Rectal smooth muscle tissue (tissue), 1 donor: Measurements from ENCODE around the gene PARVB.
A peak's percentile ranks its signal among the peaks of the same experiment; 100 is the strongest.

Experiments
- H3K27ac ChIP-seq: one replicate; pipeline ENCODE4 v1.7.0; 2013; ENCODE audit warnings: low read depth, low read length, inconsistent platforms
- H3K27me3 ChIP-seq: one replicate; pipeline ENCODE4 v1.7.0; 2013; ENCODE audit warnings: low read length; ENCODE audit not compliant: control insufficient read depth, insufficient read depth
- H3K36me3 ChIP-seq: one replicate; pipeline ENCODE4 v1.7.0; 2013; ENCODE audit warnings: low read length; ENCODE audit not compliant: control insufficient read depth, insufficient read depth
- H3K4me1 ChIP-seq: one replicate; pipeline ENCODE4 v1.7.0; 2013; ENCODE audit warnings: low read length; ENCODE audit not compliant: control insufficient read depth, insufficient read depth
- H3K4me3 ChIP-seq: one replicate; pipeline ENCODE4 v1.7.0; 2013; ENCODE audit warnings: low read length
- H3K9ac ChIP-seq: one replicate; pipeline ENCODE4 v1.7.0; 2013; ENCODE audit warnings: low read length

The PARVB gene

GRCh38 chr22:43992331-43992821, 31.7 kb upstream of the PARVB start:
- Histone ChIP-seq H3K27ac (no peak overlapping the region), H3K36me3 (peaks cover 30% of the 10 kb centered on the region), H3K4me3 (no peak overlapping the region), H3K9ac (no peak overlapping the region), H3K4me1 (no peaks in the 10 kb centered on the region), H3K27me3 (no peaks in the 10 kb centered on the region)

GRCh38 chr22:43993072-43993760, 30.9 kb upstream of the PARVB start:
- Histone ChIP-seq H3K27me3 (no peaks in the 10 kb centered on the region), H3K27ac (no peak overlapping the region), H3K9ac (no peak overlapping the region), H3K4me3 (no peak overlapping the region), H3K36me3 (peaks cover 30% of the 10 kb centered on the region), H3K4me1 (no peaks in the 10 kb centered on the region)

GRCh38 chr22:43994006-43994405, 30.1 kb upstream of the PARVB start:
- H3K4me3 ChIP-seq = no peak overlapping the region
- no peak overlapping the region for H3K9ac ChIP-seq
- H3K27ac ChIP-seq = no peak overlapping the region
- peaks cover 31% of the 10 kb centered on the region for H3K36me3 ChIP-seq
- no peaks in the 10 kb centered on the region for H3K4me1 ChIP-seq
- H3K27me3 ChIP-seq = no peaks in the 10 kb centered on the region

- H3K36me3 ChIP-seq = peaks cover 29% of the 10 kb centered on the region
- H3K4me3 ChIP-seq = no peak overlapping the region
- no peak overlapping the region for H3K9ac ChIP-seq
- no peaks in the 10 kb centered on the region for H3K4me1 ChIP-seq
- no peaks in the 10 kb centered on the region for H3K27me3 ChIP-seq
- no peak overlapping the region for H3K27ac ChIP-seq
Observed at GRCh38 chr22:43994416-43994815, 29.7 kb upstream of the PARVB start.

- no peaks in the 10 kb centered on the region for H3K27me3 ChIP-seq
- no peak overlapping the region for H3K9ac ChIP-seq
- H3K36me3 ChIP-seq = peaks cover 29% of the 10 kb centered on the region
- no peaks in the 10 kb centered on the region for H3K4me1 ChIP-seq
- no peak overlapping the region for H3K27ac ChIP-seq
- no peak overlapping the region for H3K4me3 ChIP-seq
Observed at GRCh38 chr22:43995057-43995685, 28.9 kb upstream of the PARVB start.

GRCh38 chr22:43995798-43996169, 28.3 kb upstream of the PARVB start:
- peak overlapping the region; percentile 38 for H3K4me3 ChIP-seq
- H3K36me3 ChIP-seq = peaks cover 29% of the 10 kb centered on the region
- no peak overlapping the region for H3K27ac ChIP-seq
- H3K9ac ChIP-seq = no peak overlapping the region
- no peaks in the 10 kb centered on the region for H3K27me3 ChIP-seq
- H3K4me1 ChIP-seq = no peaks in the 10 kb centered on the region

GRCh38 chr22:43996170-43996980, 27.7 kb upstream of the PARVB start:
- Histone ChIP-seq H3K27ac (no peak overlapping the region), H3K4me3 (peak overlapping the region; percentile 38), H3K36me3 (peaks cover 29% of the 10 kb centered on the region), H3K4me1 (no peaks in the 10 kb centered on the region), H3K27me3 (no peaks in the 10 kb centered on the region), H3K9ac (no peak overlapping the region)

GRCh38 chr22:43996981-43997265, 27.2 kb upstream of the PARVB start:
- H3K27me3 ChIP-seq = no peaks in the 10 kb centered on the region
- no peaks in the 10 kb centered on the region for H3K4me1 ChIP-seq
- H3K4me3 ChIP-seq = no peak overlapping the region
- no peak overlapping the region for H3K9ac ChIP-seq
- H3K36me3 ChIP-seq = peaks cover 25% of the 10 kb centered on the region
- no peak overlapping the region for H3K27ac ChIP-seq

- no peak overlapping the region for H3K4me3 ChIP-seq
- no peak overlapping the region for H3K9ac ChIP-seq
- peaks cover 16% of the 10 kb centered on the region for H3K36me3 ChIP-seq
- no peaks in the 10 kb centered on the region for H3K4me1 ChIP-seq
- no peak overlapping the region for H3K27ac ChIP-seq
- no peaks in the 10 kb centered on the region for H3K27me3 ChIP-seq
Observed at GRCh38 chr22:43998679-43999264, 25.3 kb upstream of the PARVB start.

- peaks cover 12% of the 10 kb centered on the region for H3K36me3 ChIP-seq
- H3K27ac ChIP-seq = no peak overlapping the region
- no peak overlapping the region for H3K9ac ChIP-seq
- H3K27me3 ChIP-seq = no peaks in the 10 kb centered on the region
- H3K4me1 ChIP-seq = no peaks in the 10 kb centered on the region
- H3K4me3 ChIP-seq = no peak overlapping the region
Observed at GRCh38 chr22:43999378-43999777, 24.7 kb upstream of the PARVB start.

- H3K27me3 ChIP-seq = no peaks in the 10 kb centered on the region
- peaks cover 12% of the 10 kb centered on the region for H3K36me3 ChIP-seq
- H3K4me1 ChIP-seq = no peaks in the 10 kb centered on the region
- no peak overlapping the region for H3K4me3 ChIP-seq
- H3K9ac ChIP-seq = no peak overlapping the region
- H3K27ac ChIP-seq = no peak overlapping the region
Observed at GRCh38 chr22:44000123-44000522, 24.0 kb upstream of the PARVB start.

GRCh38 chr22:44001521-44001920, 22.6 kb upstream of the PARVB start:
- no peaks in the 10 kb centered on the region for H3K4me1 ChIP-seq
- H3K36me3 ChIP-seq = peaks cover 11% of the 10 kb centered on the region
- H3K9ac ChIP-seq = no peak overlapping the region
- no peaks in the 10 kb centered on the region for H3K27me3 ChIP-seq
- H3K4me3 ChIP-seq = no peak overlapping the region
- H3K27ac ChIP-seq = no peak overlapping the region
